ENCODE measurements around the gene NPPC. TPM values are rescaled to one million over a fixed set of nuclear protein-coding genes. Genes with fewer than 3 reads are reported as not detected.

Gene NPPC, protein sequence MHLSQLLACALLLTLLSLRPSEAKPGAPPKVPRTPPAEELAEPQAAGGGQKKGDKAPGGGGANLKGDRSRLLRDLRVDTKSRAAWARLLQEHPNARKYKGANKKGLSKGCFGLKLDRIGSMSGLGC
- not detected for total RNA-seq

DNA sequence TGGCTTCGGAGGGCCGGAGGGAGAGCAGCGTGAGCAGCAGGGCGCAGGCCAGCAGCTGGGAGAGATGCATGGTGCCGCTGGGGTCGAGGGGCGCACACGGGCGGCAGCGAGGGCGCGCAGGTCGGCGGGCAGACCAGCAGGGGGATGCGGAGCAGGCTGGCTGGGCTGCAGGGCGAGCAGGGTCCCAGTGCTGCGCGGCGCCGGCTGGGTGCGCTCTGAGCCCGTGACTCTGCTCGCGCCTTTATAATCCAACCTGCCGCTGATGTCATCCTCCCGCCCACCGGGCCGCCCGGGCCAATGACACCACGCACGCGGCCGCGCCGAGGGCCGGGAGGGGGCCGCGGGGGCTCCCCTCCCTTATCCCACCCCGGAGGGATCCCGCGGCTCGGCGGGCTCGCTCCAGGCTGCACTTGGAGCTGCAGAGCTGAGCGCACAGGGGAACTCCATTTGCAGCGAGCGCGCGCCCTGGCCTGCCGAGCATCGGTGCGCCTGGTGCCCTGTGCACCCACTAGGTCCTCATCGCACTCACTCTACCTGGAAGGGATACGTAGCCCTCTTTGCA, at the start of gene NPPC:
TSS of gene NPPC (minus strand) at position 217 of the 562 bp plus-strand sequence. CDS start at position 70, 147 bp downstream.
- Mint-ChIP-seq H3K4me3 (peak within 1 kb of the TSS; percentile 48), H3K4me1 (peaks cover 9% of the 10 kb centered on the region), H3K36me3 (no peaks in the 10 kb centered on the region), H3K27me3 (peaks cover 50% of the 10 kb centered on the region), H3K9me3 (ENCODE audit: low read depth) (no peaks in the 10 kb centered on the region), H3K27ac (no peak within 1 kb of the TSS)
- ATAC-seq (peak; percentile 82), DNase-seq (peak; percentile 74)
- CTCF ChIA-PET = interaction anchor here (0.6 to 15.4 kb wide), 22 partner anchors 9 to 605 kb away, joined by 3 to 153 read pairs (median 4); no protein-coding TSS in a partner anchor

DNA sequence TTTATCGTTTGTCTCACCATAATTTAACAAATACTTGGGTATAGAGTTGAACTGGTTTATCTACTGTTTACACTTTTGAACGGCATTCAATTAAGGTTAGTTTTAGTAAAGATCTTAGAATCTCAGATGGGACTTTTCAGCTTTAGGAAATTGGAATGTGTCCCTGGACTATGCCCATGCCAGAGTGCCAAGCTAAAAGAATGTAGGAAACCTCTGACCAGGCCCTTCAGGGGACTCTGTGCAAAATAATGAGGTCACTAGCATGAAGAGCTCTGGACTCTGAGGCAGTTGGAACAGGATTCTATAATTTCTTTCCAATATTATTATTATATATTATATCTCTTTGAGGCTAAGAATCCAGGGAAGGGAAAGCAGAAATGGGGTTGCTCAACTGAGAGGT, 48.8 kb upstream of the NPPC start:
- peaks cover 4% of the 10 kb centered on the region for H3K36me3 Mint-ChIP-seq
- no peak overlapping the region for H3K27ac Mint-ChIP-seq
- DNase-seq = no peak
- ATAC-seq = no peak
- no peaks in the 10 kb centered on the region for H3K4me1 Mint-ChIP-seq
- CTCF ChIA-PET = interaction anchor here (0.7 to 1.1 kb wide), 3 partner anchors 8 to 41 kb away, joined by 3 read pairs; no protein-coding TSS in a partner anchor
- no peaks in the 10 kb centered on the region for H3K9me3 Mint-ChIP-seq (ENCODE audit: low read depth)
- no peak overlapping the region for H3K4me3 Mint-ChIP-seq
- H3K27me3 Mint-ChIP-seq = no peaks in the 10 kb centered on the region

DNA sequence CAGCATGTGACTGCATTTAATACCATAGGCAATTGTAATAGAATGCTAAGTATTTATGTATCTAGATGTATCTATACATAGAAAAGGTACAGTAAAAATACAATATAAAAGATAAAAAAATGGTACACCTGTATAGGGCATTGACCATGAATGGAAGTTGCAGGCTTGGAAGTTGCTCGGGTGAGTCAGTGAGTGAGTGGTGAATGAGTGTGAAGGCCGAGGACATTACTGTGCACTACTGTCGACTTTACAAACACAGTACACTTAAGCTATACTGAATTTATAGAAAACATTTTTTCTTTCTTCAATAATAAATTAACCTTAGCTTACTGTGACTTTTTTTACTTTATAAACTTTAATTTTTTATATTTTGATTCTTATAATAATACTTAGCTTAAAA, 44.3 kb upstream of the NPPC start:
- CTCF ChIA-PET = no interaction called here
- H3K9me3 Mint-ChIP-seq (ENCODE audit: low read depth) = peaks cover 5% of the 10 kb centered on the region
- peaks cover 6% of the 10 kb centered on the region for H3K4me1 Mint-ChIP-seq
- no peak for DNase-seq
- ATAC-seq = no peak
- no peak overlapping the region for H3K4me3 Mint-ChIP-seq
- H3K36me3 Mint-ChIP-seq = peaks cover 14% of the 10 kb centered on the region
- no peaks in the 10 kb centered on the region for H3K27me3 Mint-ChIP-seq
- H3K27ac Mint-ChIP-seq = no peak overlapping the region

DNA sequence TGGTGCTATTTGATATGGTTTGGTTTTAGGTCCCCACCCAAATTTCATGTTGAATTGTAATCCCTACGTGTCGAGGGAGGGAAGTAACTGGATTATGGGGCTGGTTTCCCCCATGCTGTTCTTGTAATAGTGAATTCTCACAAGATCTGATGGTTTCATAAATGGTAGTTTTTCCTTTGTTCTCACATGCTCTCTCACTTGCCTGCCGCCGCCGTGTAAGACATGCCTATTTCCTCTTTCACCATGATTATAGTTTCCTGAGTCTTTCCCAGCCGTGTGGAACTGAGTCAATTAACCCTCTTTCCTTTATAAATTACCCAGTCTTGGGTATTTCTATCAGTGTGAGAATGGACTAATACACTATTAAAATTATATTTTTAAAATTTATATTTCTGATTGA, 42.6 kb upstream of the NPPC start:
- CTCF ChIA-PET = no interaction called here
- Mint-ChIP-seq H3K4me3 (no peak overlapping the region), H3K4me1 (peaks cover 16% of the 10 kb centered on the region), H3K36me3 (peaks cover 14% of the 10 kb centered on the region), H3K9me3 (ENCODE audit: low read depth) (peaks cover 5% of the 10 kb centered on the region), H3K27ac (no peak overlapping the region), H3K27me3 (no peaks in the 10 kb centered on the region)
- ATAC-seq (no peak), DNase-seq (no peak)

DNA sequence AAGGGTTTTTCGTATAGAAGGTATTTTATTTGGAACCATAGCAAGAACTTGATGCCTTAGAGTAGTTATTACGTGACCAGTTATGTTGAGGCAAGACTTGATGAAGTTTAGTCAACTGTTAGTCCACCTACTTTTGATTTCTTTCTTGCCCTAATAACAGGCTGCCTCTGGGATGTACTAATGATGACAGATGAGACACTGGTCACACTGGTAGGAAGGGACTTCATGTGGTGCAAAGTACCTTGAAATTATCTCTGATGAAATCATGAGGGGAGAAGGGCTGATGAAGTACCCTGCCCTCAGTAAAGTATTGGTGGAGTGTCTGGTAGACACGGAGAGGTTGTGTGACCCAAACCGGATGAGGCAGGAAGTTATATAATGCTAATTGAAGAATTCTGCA, 40.7 kb upstream of the NPPC start:
- H3K4me1 Mint-ChIP-seq = peaks cover 30% of the 10 kb centered on the region
- peaks cover 5% of the 10 kb centered on the region for H3K9me3 Mint-ChIP-seq (ENCODE audit: low read depth)
- CTCF ChIA-PET = no interaction called here
- peaks cover 14% of the 10 kb centered on the region for H3K36me3 Mint-ChIP-seq
- no peaks in the 10 kb centered on the region for H3K27me3 Mint-ChIP-seq
- H3K27ac Mint-ChIP-seq = no peak overlapping the region
- H3K4me3 Mint-ChIP-seq = no peak overlapping the region
- ATAC-seq (no peak), DNase-seq (no peak)

DNA sequence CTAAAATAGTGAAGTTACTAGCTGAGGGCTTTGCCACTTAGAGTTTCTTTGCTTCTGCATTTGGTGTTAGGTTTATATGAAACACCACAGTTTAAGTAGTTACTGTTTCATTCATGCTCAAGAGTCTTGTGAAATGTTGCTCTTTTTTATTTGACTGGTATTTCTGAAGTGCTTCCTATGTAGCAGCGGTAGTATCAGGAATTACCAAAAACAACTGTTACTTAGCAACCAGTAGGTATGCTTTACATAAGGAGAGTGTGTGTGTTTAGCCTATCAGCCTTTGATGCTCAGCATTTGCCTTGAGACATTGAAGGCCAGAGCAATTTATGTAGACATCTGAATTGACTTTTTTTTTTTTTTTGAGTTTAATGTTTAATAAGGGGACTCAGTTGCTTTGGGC, 38.9 kb upstream of the NPPC start:
- ATAC-seq = no peak
- H3K27ac Mint-ChIP-seq = no peak overlapping the region
- no peak overlapping the region for H3K4me3 Mint-ChIP-seq
- peaks cover 36% of the 10 kb centered on the region for H3K4me1 Mint-ChIP-seq
- no peak for DNase-seq
- H3K27me3 Mint-ChIP-seq = no peaks in the 10 kb centered on the region
- CTCF ChIA-PET = interaction anchor here (0.9 kb wide), 1 partner anchor 9 kb away, joined by 3 read pairs; no protein-coding TSS in a partner anchor
- H3K36me3 Mint-ChIP-seq = peaks cover 12% of the 10 kb centered on the region
- H3K9me3 Mint-ChIP-seq (ENCODE audit: low read depth) = peaks cover 5% of the 10 kb centered on the region

DNA sequence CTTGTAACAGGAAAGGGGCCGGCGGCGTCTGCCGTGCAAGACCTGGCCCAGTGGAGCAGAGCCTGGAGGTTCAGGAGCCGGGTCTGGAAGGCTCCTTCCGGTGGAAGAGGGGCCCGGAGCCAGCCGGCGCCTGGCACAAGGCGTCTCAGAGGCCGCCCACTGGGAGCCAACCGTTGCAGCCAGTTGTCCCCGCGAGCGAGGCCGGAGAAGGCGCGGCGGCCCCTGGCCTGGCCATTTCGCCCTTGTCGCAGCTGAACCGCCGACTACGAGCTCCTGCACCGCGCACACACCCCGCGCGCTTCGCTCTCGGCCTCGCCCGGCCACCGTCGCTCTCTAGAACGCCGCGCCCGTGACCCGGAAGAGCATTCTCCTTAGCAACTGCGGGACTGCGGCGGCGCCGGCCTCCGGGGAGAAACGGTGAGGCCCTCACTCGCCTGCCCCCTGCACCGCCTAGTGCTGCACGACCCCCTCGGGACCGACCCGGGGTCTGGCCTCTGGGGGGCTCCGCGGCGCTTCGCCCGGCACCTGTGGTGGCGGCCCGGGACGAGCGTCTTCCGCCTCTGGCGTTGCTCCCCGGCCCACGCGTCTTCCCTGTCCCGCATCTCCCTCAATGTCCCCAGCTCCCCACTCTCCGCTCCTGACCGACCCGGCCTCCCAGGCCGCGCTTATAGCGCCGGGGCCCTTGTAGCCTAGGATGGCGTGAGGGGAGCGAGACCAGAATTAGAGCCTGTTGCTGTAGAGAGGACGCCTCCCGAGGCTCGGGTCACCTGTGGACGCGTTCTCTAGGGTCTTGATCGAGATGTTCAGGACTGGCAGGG, 35.4 kb upstream of the NPPC start, which contains the start of gene DIS3L2:
TSS of gene DIS3L2 (plus strand) at position 365 of the 818 bp plus-strand sequence. CDS start 53,215 bp downstream, outside the sequence.
- H3K4me3 Mint-ChIP-seq = peak within 1 kb of the TSS; percentile 82
- H3K27ac Mint-ChIP-seq = peak within 1 kb of the TSS; percentile 86
- no peaks in the 10 kb centered on the region for H3K9me3 Mint-ChIP-seq (ENCODE audit: low read depth)
- peaks cover 1% of the 10 kb centered on the region for H3K36me3 Mint-ChIP-seq
- ATAC-seq (peak; percentile 96), DNase-seq (peak; percentile 86)
- H3K27me3 Mint-ChIP-seq = peaks cover under 1% of the 10 kb centered on the region
- peaks cover 33% of the 10 kb centered on the region for H3K4me1 Mint-ChIP-seq
- CTCF ChIA-PET = interaction anchor here (0.8 to 1.0 kb wide), 2 partner anchors 61 to 354 kb away, joined by 3 read pairs; no protein-coding TSS in a partner anchor

DNA sequence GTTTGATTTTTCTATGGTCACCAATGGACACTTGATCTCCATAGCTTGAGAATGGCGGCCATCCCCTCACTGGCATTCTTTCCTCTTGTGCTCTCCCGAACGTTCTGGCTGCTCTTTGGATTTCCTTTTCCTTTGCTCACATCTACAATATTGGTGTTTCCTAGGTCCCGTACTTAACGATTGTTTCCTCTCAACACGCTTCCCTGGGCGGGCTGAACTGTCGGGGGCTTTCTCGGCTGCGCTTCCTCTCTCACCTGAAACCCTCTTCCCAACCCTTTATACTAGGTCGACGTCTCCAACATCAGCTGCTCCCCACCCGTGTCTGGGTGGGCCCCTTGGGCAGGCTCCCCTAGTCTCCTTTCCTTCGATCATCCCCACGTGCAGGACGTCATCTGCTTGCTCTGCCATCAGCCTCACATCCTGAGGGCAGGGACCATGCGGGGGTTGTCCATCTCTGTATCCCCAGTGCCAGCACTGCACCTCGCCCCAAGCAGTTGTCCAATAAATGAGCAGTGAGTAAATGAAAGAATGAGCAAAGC, 34.7 kb upstream of the NPPC start:
- Mint-ChIP-seq H3K9me3 (ENCODE audit: low read depth) (no peaks in the 10 kb centered on the region), H3K4me1 (peaks cover 33% of the 10 kb centered on the region), H3K36me3 (peaks cover 1% of the 10 kb centered on the region), H3K27me3 (peaks cover 7% of the 10 kb centered on the region), H3K4me3 (peak overlapping the region; percentile 82), H3K27ac (peak overlapping the region; percentile 79)
- CTCF ChIA-PET = interaction anchor here (0.8 to 1.0 kb wide), 2 partner anchors 61 to 355 kb away, joined by 3 read pairs; no protein-coding TSS in a partner anchor
- no peak for DNase-seq
- peak; percentile 34 for ATAC-seq

DNA sequence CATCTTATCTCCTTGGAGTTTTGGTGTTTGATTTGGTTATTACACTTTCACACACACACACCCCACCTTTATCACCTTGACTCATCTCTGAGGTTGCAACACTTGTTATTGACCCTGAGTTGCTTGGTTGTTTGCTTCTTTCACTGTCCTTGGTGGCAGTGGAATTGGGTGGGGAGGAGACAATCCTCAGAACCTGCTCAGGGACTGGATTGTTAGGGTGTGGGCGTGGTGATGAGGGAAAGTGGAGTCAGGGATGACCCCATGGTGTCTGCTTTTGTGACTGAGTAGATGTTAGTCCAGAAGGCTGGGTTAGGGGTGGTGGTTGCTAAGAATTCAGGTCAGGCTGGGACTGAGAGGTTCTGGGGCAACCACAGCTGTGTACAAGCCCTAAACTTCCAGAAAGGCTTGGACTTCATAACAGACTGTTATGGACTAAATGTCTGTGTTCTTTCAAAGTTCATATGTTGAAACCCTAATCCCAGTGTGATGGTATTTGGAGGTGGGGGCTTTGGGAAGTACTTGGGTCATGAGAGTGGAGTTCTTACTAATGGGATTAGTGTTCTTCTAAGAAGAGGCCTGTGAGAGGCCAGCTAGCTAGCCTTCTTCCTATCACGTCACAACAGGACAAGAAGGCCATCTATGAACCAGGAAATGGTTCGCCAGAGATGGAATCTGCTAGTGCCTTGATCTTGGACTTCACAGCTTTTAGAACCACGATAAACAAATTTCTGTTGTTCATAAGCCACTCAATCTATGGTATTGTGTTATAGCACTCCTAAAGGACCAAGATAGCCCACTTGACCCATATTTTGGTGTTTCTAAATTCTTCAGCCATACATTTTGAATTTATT, 31.9 kb upstream of the NPPC start:
- Mint-ChIP-seq H3K4me3 (no peak overlapping the region), H3K36me3 (peaks cover 1% of the 10 kb centered on the region), H3K9me3 (ENCODE audit: low read depth) (no peaks in the 10 kb centered on the region), H3K4me1 (peaks cover 16% of the 10 kb centered on the region), H3K27ac (no peak overlapping the region), H3K27me3 (peaks cover 22% of the 10 kb centered on the region)
- no peak for DNase-seq
- no peak for ATAC-seq
- CTCF ChIA-PET = interaction anchor here (0.8 kb wide), 1 partner anchor 14 kb away, joined by 4 read pairs; no protein-coding TSS in a partner anchor

DNA sequence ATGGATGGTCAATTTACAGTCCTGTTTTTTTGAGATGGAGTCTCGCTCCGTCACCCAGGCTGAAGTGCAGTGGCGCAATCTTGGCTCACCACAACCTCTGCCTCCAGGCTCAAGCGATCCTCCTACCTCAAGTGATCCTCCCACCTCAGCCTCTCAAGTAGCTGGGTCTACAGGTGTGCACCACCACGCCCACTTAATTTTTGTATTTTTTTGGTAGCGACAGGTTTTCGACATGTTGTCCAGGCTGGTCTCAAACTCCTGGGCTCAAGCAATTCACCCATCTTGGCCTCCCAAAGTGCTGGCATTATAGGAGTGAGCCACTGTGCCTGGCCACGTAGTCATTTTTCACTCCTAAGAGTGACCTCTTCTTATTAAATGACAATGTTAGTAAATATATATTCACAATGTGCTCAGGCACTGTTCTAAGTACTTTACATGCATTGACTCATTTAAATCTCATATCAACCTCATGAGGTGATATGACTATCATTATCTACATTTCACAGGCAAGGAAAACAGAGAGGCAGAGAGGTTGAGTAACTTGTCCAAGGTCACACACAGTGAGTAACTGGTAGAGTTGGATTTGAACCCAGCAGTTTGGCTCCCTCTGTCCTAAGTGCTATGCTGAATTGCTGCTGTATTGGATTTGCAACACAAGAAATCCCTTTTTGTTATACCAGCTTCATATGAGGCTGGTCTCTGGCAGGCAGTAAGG, 29.7 kb upstream of the NPPC start:
- Mint-ChIP-seq H3K4me3 (no peak overlapping the region), H3K27ac (no peak overlapping the region), H3K9me3 (ENCODE audit: low read depth) (no peaks in the 10 kb centered on the region), H3K27me3 (peaks cover 32% of the 10 kb centered on the region), H3K36me3 (no peaks in the 10 kb centered on the region), H3K4me1 (peaks cover 3% of the 10 kb centered on the region)
- ATAC-seq (no peak), DNase-seq (no peak)
- CTCF ChIA-PET = no interaction called here

DNA sequence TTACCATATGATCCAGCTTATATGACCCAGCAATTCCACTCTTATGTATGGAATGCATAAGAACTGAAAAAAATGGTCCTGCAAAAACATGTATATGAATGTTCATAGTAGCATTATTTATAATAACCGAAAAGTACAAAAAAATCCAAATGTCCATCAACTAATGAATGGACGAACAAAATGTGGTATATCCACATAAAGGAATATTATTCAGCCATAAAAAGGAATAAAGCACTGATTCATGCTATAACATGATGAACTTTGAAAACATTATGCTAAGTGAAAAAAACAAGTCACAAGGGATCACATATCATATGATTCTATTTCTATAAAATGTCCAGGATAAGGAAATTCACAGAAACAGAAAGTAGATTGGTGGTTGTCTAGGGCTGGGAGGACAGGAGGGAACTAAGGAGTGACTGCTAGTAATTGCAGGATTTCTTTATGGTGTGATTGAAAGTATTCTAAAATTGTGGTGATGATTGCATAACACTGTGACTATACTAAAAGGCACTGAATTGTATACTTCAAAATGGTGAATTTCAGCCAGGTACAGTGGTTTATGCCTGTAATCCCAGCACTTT, 25.3 kb upstream of the NPPC start:
- no peak overlapping the region for H3K27ac Mint-ChIP-seq
- no peak overlapping the region for H3K4me3 Mint-ChIP-seq
- no peaks in the 10 kb centered on the region for H3K4me1 Mint-ChIP-seq
- H3K27me3 Mint-ChIP-seq = peaks cover 43% of the 10 kb centered on the region
- no peaks in the 10 kb centered on the region for H3K9me3 Mint-ChIP-seq (ENCODE audit: low read depth)
- H3K36me3 Mint-ChIP-seq = no peaks in the 10 kb centered on the region
- CTCF ChIA-PET = no interaction called here
- no peak for DNase-seq
- no peak for ATAC-seq

DNA sequence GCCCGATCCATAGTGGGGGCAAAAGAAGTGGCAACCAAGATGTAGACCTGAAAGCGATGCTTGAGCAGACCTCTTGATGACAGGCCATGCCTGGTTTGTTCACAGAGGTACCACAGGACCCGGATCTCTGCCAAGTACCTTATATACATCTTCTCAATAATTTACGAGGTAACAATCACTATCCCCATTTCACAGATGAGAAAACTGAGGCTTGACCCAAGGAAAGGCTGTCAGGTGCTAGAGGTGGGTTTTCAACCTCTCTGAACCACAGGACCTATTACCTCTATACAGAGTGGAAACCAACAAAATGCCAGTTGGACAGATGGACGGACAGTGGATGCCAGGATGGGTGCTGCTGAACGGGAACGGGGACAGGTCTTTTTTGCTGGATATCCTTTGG, 21.5 kb upstream of the NPPC start:
- Mint-ChIP-seq H3K4me1 (no peaks in the 10 kb centered on the region), H3K36me3 (no peaks in the 10 kb centered on the region), H3K27ac (no peak overlapping the region), H3K4me3 (no peak overlapping the region), H3K27me3 (peaks cover 22% of the 10 kb centered on the region), H3K9me3 (ENCODE audit: low read depth) (no peaks in the 10 kb centered on the region)
- DNase-seq (no peak), ATAC-seq (no peak)
- CTCF ChIA-PET = no interaction called here
